SU-DHL-6 (cell line): ENCODE measurements around the gene LHFPL3.

ENCODE experiments used
- H2AFZ ChIP-seq: fragments of 200-600 bp; sonication (generic); 2 replicates; pipeline ENCODE4 v1.6.1; 2014; ENCODE audit warnings: low read depth, mild to moderate bottlenecking, moderate library complexity, mixed read lengths, antibody characterized with exemption, low read length; ENCODE audit not compliant: severe bottlenecking
- H3F3A ChIP-seq: fragments of 200-600 bp; shearing (Covaris generic); 2 replicates; pipeline ENCODE4 v1.6.0; 2016; ENCODE audit warnings: antibody characterized with exemption, mild to moderate bottlenecking; ENCODE audit not compliant: insufficient read depth
- H3K27ac ChIP-seq: fragments of 200-600 bp; sonication (generic); 2 replicates; pipeline ENCODE4 v1.5.1; 2016; ENCODE audit warnings: low read depth, mild to moderate bottlenecking, low read length, moderate library complexity, mixed read lengths
- H3K27me3 ChIP-seq: fragments of 200-600 bp; sonication (generic), shearing (Covaris generic); 2 replicates; pipeline ENCODE4 v1.6.0; 2014; ENCODE audit warnings: mild to moderate bottlenecking, low read length
- H3K36me3 ChIP-seq: fragments of 200-600 bp; sonication (generic); 2 replicates; pipeline ENCODE4 v1.6.1; 2014; ENCODE audit warnings: mild to moderate bottlenecking, low read length, mixed read lengths
- H3K4me2 ChIP-seq: fragments of 300-600, 200-600 bp; shearing (Covaris generic), sonication (generic); 2 replicates; pipeline ENCODE4 v1.6.0; 2014; ENCODE audit warnings: low read length, low read depth, mild to moderate bottlenecking; ENCODE audit not compliant: poor library complexity, severe bottlenecking
- H3K4me3 ChIP-seq: fragments of 200-600 bp; sonication (generic); 2 replicates; pipeline ENCODE4 v1.5.1; 2014; ENCODE audit warnings: antibody characterized with exemption, low read length, mild to moderate bottlenecking, mixed read lengths; ENCODE audit not compliant: insufficient read depth, poor library complexity, severe bottlenecking
- H3K79me2 ChIP-seq: fragments of 200-600 bp; sonication (generic); 2 replicates; pipeline ENCODE4 v1.6.1; 2014; ENCODE audit warnings: mild to moderate bottlenecking, low read length, moderate library complexity; ENCODE audit not compliant: insufficient read depth
- H3K9ac ChIP-seq: fragments of 200-600 bp; sonication (generic); 2 replicates; pipeline ENCODE4 v1.7.0; 2014; ENCODE audit warnings: mild to moderate bottlenecking, low read length
- H3K9me2 ChIP-seq: fragments of 200-600 bp; sonication (generic); replicated peaks from 2 replicates; pipeline ENCODE4 v1.6.1; 2014; ENCODE audit warnings: low read length; ENCODE audit not compliant: insufficient read depth
- H3K9me3 ChIP-seq: fragments of 200-600 bp; sonication (generic); 2 replicates; pipeline ENCODE4 v1.6.1; 2014; ENCODE audit warnings: low read length, mixed read lengths; ENCODE audit not compliant: insufficient read depth
- H4K20me1 ChIP-seq: fragments of 200-600 bp; sonication (generic); 2 replicates; pipeline ENCODE4 v1.6.1; 2014; ENCODE audit warnings: low read depth, mild to moderate bottlenecking, antibody characterized with exemption, low read length, moderate library complexity, mixed read lengths
- CTCF ChIP-seq: fragments of 200-600 bp; sonication (generic); IDR thresholded peaks from one replicate; pipeline ENCODE4 v1.5.1; 2017; ENCODE audit warnings: antibody characterized with exemption, mild to moderate bottlenecking, low read length, moderate library complexity; ENCODE audit not compliant: insufficient read depth, poor library complexity, severe bottlenecking
- EZH2phosphoT487 ChIP-seq: fragments of 200-600 bp; sonication (generic), shearing (Covaris generic); conservative IDR thresholded peaks from 2 replicates; pipeline ENCODE4 v1.6.1; 2018; ENCODE audit warnings: mild to moderate bottlenecking, antibody characterized with exemption, low read length, moderate library complexity, mixed read lengths

Gene LHFPL3

GRCh38 chr7:104873401-104873800 lies 545.0 kb downstream of the LHFPL3 start:
- Histone ChIP-seq H3K9ac (no peak overlapping the region), H3K27me3 (no peaks in the 10 kb centered on the region), H3K4me3 (no peak overlapping the region), H3K9me3 (no peaks in the 10 kb centered on the region), H3K79me2 (no peaks in the 10 kb centered on the region), H3K9me2 (no peaks in the 10 kb centered on the region), H3K36me3 (no peaks in the 10 kb centered on the region), H2AFZ (no peak overlapping the region), H3K27ac (no peak overlapping the region), H4K20me1 (no peaks in the 10 kb centered on the region), H3K4me2 (no peak overlapping the region), H3F3A (no peaks in the 10 kb centered on the region)
- TF ChIP-seq CTCF: no peak
- no peak for TF ChIP-seq EZH2phosphoT487

GRCh38 chr7:104878577-104878976 lies 550.2 kb downstream of the LHFPL3 start:
- Histone ChIP-seq H3K4me2 (no peak overlapping the region), H2AFZ (no peak overlapping the region), H3K4me3 (no peak overlapping the region), H3K9me2 (no peaks in the 10 kb centered on the region), H4K20me1 (no peaks in the 10 kb centered on the region), H3K27me3 (no peaks in the 10 kb centered on the region), H3K27ac (no peak overlapping the region), H3F3A (no peaks in the 10 kb centered on the region), H3K9me3 (0 out of 2 replicates have a peak, but pooled peaks cover 4% of the 10 kb centered on the region), H3K9ac (no peak overlapping the region), H3K79me2 (no peaks in the 10 kb centered on the region), H3K36me3 (no peaks in the 10 kb centered on the region)
- TF ChIP-seq CTCF (no peak), EZH2phosphoT487 (no peak)

GRCh38 chr7:104883248-104883717 lies 554.9 kb downstream of the LHFPL3 start:
- H3K4me2 ChIP-seq: no peak overlapping the region
- no peak overlapping the region for H3K27ac ChIP-seq
- H3K36me3 ChIP-seq: no peaks in the 10 kb centered on the region
- no peak overlapping the region for H2AFZ ChIP-seq
- H3K9me2 ChIP-seq: no peaks in the 10 kb centered on the region
- no peaks in the 10 kb centered on the region for H3K79me2 ChIP-seq
- H3F3A ChIP-seq: no peaks in the 10 kb centered on the region
- no peak overlapping the region for H3K9ac ChIP-seq
- 0 out of 2 replicates have a peak, but pooled peaks cover 4% of the 10 kb centered on the region for H3K9me3 ChIP-seq
- H3K4me3 ChIP-seq: no peak overlapping the region
- H3K27me3 ChIP-seq: no peaks in the 10 kb centered on the region
- no peak for TF ChIP-seq EZH2phosphoT487
- no peak for TF ChIP-seq CTCF
- H4K20me1 ChIP-seq: no peaks in the 10 kb centered on the region
